Stimulated activated CD8-positive, alpha-beta memory T cell treated with anti-CD3 and anti-CD28 coated beads, Interleukin-4, amount 100 ng/mL, for 4 hours (primary cell): Measurements from ENCODE around the gene LARP1.
A peak's percentile ranks its signal among the peaks of the same experiment; 100 is the strongest.
"Not testable (repeated sequence)": the region's sequence is repeated elsewhere in the genome, so short reads cannot be mapped to it uniquely, and the experiment has no call there.

Experiments
- DNase-seq, 2 donors: peaks; one replicate each; pipeline ENCODE4 v3.0.0-alpha.2; 2020; ENCODE audit warnings: low read depth in 2 of 2, low spot score in 1 of 2

LARP1 gene

GRCh38 chr5:154734370-154735248 is 20.6 kb upstream of the LARP1 start:
- no peak for DNase-seq

DNA sequence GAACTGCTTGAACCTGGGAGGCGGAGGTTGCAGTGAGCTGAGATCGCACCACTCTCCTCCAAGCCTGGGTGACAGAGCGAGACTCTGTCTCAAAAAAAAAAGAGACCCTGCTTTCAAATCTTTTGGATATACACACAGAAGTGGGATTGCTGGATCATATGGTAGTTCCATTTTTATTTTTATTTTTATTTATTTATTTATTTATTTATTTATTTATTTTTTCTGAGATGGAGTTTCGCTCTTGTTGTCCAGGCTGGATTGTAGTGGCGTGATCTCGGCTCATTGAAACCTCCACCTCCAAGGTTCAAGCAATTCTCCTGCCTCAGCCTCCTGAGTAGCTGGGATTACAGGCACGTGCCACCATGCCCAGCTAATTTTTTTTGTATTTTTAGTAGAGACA is 19.8 kb upstream of the LARP1 start:
- not testable (repeated sequence) for DNase-seq

DNA sequence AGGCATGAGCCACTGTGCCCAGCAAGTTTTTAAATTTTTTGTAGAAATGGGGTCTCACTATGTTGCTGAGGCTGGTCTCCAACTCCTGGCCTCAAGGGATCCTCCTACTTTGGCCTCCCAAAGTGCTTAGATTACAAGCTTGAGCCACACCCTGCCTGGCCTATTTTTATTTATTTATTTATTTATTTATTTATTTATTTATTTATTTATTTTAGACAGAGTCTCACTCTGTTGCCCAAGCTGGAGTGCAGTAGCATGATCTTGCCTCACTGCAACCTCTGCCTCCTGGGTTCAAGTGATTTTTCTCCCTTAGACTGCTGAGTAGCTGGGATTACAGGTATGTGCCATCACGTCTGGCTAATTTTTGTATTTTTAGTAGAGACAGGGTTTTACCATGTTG is 18.8 kb upstream of the LARP1 start:
- DNase-seq: not testable (repeated sequence)

DNA sequence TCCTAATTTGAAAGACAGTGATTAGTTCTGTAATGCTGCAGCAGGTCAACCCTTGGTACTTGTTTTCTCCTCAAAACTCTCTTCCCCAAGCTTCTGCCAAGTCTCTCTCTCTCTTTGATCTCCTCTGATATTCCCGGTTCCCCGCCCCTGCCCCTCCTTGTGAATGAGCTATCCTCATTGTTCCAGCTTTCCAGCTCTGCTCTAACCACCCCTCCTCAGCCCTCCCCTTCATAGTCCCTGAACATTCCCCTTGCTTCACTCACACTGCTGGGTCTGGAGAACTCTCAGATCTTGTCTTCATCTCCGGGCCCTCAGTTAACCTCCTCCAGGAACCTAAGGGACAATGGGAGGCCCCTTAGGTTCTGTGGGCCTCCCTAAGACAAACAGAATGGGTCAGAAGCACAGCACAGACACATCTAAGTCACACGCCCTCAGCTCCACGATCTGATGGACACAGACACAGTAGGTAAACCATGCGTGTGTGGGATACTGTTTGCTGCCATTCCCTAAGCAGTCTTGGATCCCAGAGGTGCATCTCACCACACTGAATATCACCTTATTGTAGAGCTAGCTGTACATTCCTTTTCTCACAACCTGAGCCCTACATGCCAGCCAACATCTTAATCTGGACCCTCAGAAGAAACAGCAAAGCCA is 17.4 kb upstream of the LARP1 start:
- no peak for DNase-seq

DNA sequence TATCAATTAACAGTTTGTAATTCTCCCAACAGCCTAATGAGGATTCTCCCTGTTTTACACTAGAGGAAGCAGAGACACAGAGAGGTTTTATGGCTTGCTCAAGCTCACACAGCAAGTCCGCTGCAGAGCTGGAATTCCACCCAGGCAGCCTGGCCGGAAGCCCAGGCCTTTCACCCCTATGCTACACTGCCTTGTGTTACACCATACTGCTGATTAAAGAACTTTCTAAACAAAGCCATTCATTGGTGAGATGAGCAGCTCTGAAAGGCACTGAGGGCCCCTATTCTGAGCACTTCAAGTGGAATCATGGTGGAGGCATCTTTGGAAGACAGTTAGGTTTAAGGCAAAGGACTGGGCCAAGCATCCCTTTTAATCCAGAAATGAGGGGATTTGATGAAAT is 14.7 kb upstream of the LARP1 start:
- DNase-seq: no peak

GRCh38 chr5:154740957-154741356 is 14.2 kb upstream of the LARP1 start:
- DNase-seq: no peak

DNA sequence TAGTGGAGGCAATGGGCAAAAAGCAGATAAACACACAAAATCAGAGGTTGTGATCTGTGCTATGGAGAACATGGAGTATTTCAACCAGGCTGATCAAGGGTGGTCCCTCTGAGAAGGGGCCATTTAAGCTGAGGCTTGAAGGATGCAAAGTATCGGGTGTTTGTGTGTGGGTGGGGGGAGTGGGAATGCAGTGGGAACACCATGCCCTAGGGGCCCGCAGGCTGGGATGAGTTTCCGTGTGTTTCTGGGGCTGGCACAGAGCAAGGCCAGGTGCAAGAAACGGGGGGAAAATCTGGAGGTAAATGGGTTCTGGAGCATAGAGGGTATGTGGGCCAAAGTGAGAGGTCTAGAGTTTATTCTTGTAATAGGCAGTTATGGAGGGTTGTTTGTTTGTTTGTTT is 13.8 kb upstream of the LARP1 start:
- no peak for DNase-seq

DNA sequence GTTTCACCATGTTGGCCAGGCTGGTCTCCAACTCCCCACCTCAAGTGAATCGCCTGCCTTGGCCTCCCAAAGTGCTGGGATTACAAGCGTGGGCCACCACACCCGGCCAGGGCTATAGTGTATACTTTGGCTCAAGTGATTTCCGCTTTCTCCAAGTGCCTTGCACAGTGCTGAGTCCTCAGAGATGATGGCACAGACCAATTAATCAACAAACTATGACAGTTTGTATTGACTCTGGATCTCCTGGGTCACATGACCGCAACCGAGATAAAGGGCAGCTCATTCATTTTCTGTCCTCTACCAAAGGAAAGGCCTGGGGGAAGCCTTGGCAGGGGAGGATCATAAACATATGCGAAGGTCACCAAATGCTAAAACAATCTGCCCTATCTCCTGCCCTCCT is 11.4 kb upstream of the LARP1 start:
- DNase-seq: no peak

- DNase-seq: no peak
These were observed 9.8 kb upstream of the LARP1 start for GRCh38 chr5:154745349-154745748.

DNA sequence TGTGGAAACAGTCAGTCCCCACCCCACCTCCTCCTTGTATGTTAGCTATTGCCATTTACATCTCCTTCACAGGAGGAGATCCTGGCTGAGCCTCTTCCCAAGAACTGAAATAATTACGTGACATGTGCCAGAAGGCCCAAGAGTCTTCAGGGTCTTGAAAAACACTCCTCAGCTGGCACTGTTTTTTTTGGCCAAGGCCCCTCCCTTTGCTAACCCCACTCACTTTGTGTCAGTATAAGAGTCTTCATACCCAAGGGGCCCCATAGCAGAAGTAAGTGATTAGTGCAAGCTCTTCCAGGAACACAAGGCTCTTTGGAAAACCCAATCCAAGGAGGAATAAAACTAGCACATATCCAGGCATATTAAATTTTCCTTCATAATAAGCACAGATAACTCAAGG is 5.7 kb upstream of the LARP1 start:
- no peak for DNase-seq

- not testable (repeated sequence) for DNase-seq
These were observed 4.5 kb upstream of the LARP1 start for GRCh38 chr5:154750641-154751040.

DNA sequence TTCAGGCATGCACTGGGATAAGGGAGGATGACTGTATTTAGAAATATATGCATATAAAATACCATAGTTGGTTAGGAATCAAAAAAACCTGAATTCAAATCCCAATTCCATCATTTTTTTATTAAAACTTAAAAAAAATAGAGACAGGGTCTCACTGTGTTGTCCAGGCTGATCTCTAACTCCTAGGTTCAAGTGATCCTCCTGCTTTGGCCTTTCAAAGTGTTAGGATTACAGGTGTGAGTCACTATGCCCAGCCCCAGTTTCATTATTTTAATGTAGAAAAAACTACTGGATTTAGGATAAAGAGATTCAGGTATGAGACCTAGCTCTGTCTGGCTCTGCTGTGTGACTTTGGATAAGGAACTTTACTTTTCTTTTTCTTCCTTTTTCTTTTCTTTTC is 3.3 kb upstream of the LARP1 start:
- no peak for DNase-seq

GRCh38 chr5:154753792-154754191 is 1.4 kb upstream of the LARP1 start:
- no peak for DNase-seq

GRCh38 chr5:154754460-154755360 is 467 bp upstream of the LARP1 start:
- peak; percentile 99 for DNase-seq

GRCh38 chr5:154756009-154756867 is 1.1 kb downstream of the LARP1 start:
- peak in 1 of 2 donors; percentile 24 for DNase-seq

- peak; percentile 33 to 39 for DNase-seq
These were observed 2.0 kb downstream of the LARP1 start for GRCh38 chr5:154756868-154757813.

DNA sequence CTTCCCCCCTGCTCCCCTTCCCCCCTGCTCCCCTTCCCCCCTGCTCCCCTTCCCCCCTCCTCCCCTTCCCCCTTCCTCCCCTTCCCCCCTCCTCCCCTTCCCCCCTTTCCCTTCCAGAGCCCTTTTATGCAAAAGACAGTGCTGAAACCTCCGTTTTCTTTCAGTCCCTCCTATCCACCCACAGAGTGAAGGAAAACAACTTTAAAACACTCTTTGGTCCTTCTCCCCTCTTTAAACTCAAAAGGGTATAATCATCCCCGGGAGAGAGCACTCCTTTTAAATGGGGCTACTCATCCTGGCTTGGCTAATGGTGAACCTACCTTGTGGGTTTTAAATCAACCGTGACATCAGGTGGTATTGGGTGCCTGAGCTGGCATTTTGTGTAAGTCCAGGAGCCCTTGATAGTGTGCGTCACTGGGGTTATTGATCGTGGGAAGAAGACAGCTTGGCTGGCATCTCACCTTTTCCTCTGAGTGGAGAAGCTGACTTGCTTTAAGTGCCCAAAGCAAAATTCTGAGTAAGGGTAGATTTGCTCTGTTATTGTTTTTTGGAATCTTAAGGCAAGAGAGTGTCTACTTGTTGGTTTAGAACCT is 2.7 kb downstream of the LARP1 start:
- peak in 1 of 2 donors; percentile 27 for DNase-seq

DNA sequence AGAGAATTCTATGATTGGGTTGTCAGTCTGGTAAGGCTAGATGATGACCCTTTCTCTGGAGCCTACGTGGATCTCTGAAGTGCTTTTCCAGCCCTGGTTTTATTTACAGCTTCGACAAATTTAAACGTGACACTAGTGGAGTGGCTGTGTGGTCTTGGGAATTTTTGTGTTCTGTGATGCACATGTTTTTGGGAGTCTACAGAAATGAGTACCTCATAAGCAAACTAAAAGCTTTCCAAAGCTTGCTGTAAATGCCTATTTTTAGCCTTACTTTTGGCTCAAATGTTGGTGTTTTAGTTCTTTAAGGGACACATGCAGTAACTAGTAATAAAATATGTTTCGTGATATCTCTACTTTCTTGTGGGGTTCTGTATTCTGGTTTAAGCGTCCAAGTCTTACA is 3.3 kb downstream of the LARP1 start:
- no peak for DNase-seq

- DNase-seq: no peak
These were observed 3.8 kb downstream of the LARP1 start for GRCh38 chr5:154758977-154759376.
